Mesenteric fat pad (tissue), 1 donor: ENCODE measurements around the gene NOX5. TPM values are rescaled to one million over a fixed set of nuclear protein-coding genes. Genes with fewer than 3 reads are reported as not detected.

ENCODE experiments used
- DNase-seq: peaks from one replicate; pipeline ENCODE4 v3.0.0-alpha.2; 2020; ENCODE audit warnings: low spot score
- total RNA-seq: library from RNA; stranded (reverse); fragmentation: NEBNext Ultra II Directional; extraction: Animal tissue kit (Norgen Biotek cat#: 25700); gene quantifications from one replicate; pipeline ENCODE4 v1.2.1, GENCODE V29; 2021
- donor health status: DM: yes; HTN: yes; CAD: no.

Gene NOX5
- total RNA-seq, 1 donor from 2014 or later = 0.19 TPM

- DNase-seq = peak; percentile 79
Observed at GRCh38 chr15:69017978-69018377, 3.5 kb downstream of the NOX5 start.

GRCh38 chr15:69018951-69019350 lies 4.5 kb downstream of the NOX5 start:
- DNase-seq = no peak

GRCh38 chr15:69021895-69022294 lies 7.4 kb downstream of the NOX5 start:
- no peak for DNase-seq

- no peak for DNase-seq
Observed at GRCh38 chr15:69025320-69025719, 10.8 kb downstream of the NOX5 start.

- no peak for DNase-seq
Observed at GRCh38 chr15:69026355-69026754, 11.9 kb downstream of the NOX5 start.

GRCh38 chr15:69027976-69028518 lies 13.6 kb downstream of the NOX5 start:
- no peak for DNase-seq

GRCh38 chr15:69031013-69032001 lies 16.8 kb downstream of the NOX5 start:
- DNase-seq = no peak

GRCh38 chr15:69032031-69032430 lies 17.5 kb downstream of the NOX5 start:
- no peak for DNase-seq

GRCh38 chr15:69032703-69033373 lies 18.3 kb downstream of the NOX5 start:
- no peak for DNase-seq

GRCh38 chr15:69034352-69034751 lies 19.9 kb downstream of the NOX5 start:
- DNase-seq = no peak

- peak; percentile 67 for DNase-seq
Observed at GRCh38 chr15:69035205-69035917, 20.9 kb downstream of the NOX5 start.

- no peak for DNase-seq
Observed at GRCh38 chr15:69035918-69036258, 21.4 kb downstream of the NOX5 start.

- DNase-seq = no peak
Observed at GRCh38 chr15:69036826-69037225, 22.3 kb downstream of the NOX5 start.

- no peak for DNase-seq
Observed at GRCh38 chr15:69037482-69037881, 23.0 kb downstream of the NOX5 start.

GRCh38 chr15:69037977-69038376 lies 23.5 kb downstream of the NOX5 start:
- peak; percentile 60 for DNase-seq

GRCh38 chr15:69038508-69038907 lies 24.0 kb downstream of the NOX5 start:
- DNase-seq = peak; percentile 59

GRCh38 chr15:69039516-69040225 lies 25.2 kb downstream of the NOX5 start:
- peak; percentile 68 for DNase-seq

GRCh38 chr15:69042531-69042930 lies 28.0 kb downstream of the NOX5 start:
- no peak for DNase-seq

- no peak for DNase-seq
Observed at GRCh38 chr15:69045802-69046201, 31.3 kb downstream of the NOX5 start.

- DNase-seq = no peak
Observed at GRCh38 chr15:69046781-69047180, 32.3 kb downstream of the NOX5 start.

GRCh38 chr15:69049976-69050375 lies 35.5 kb downstream of the NOX5 start:
- no peak for DNase-seq
